HepG2 (cell line): ENCODE results near the gene RAE1. TPM values are rescaled to one million over a fixed set of nuclear protein-coding genes. Genes with fewer than 3 reads are reported as not detected.

ENCODE experiments used
- ADNP ChIP-seq: sonication (generic); formaldehyde crosslinking; IDR thresholded peaks from 2 replicates; pipeline ENCODE4 v1.4.0; 2020; ENCODE audit warnings: missing genetic modification reagents
- CEBPB ChIP-seq: IDR thresholded peaks from 2 replicates; pipeline ENCODE4 v1.6.1; 2011; ENCODE audit warnings: low read depth, low read length, improper control_type of control experiment, borderline replicate concordance
- EZH2 ChIP-seq: conservative IDR thresholded peaks from 2 replicates; pipeline ENCODE4 v1.6.1; 2012; ENCODE audit warnings: mild to moderate bottlenecking, low read depth, low read length, moderate library complexity
- GABPA ChIP-seq, 2 experiments: IDR thresholded peaks; 2 replicates each; pipeline ENCODE4 v1.6.1; 2011 to 2016; ENCODE audit warnings: low read depth in 2 of 2, low read length in 1 of 2, missing biosample characterization in 1 of 2, missing genetic modification characterization in 1 of 2
- GABPB1 ChIP-seq: IDR thresholded peaks from 2 replicates; pipeline ENCODE4 v1.6.1; 2016; ENCODE audit warnings: mild to moderate bottlenecking, missing genetic modification reagents, moderate library complexity, missing compliant biosample characterization
- HMGA1 ChIP-seq: sonication (generic); formaldehyde crosslinking; conservative IDR thresholded peaks from 2 replicates; pipeline ENCODE4 v1.4.0; 2020; ENCODE audit warnings: missing genetic modification reagents
- KLF16 ChIP-seq, 2 experiments: sonication (generic) in 1 of 2; formaldehyde crosslinking in 1 of 2; IDR thresholded peaks; 2 replicates each; pipeline versions ENCODE4 v1.6.1 to v1.8.0; 2016 to 2023; ENCODE audit warnings: missing genetic modification reagents in 2 of 2, missing compliant biosample characterization in 1 of 2
- LCORL ChIP-seq, 2 experiments: fragments of 450-650 bp in 1 of 2; sonication (generic) in 1 of 2; formaldehyde crosslinking in 1 of 2; IDR thresholded peaks; 2 replicates each; pipeline versions ENCODE4 v1.5.0 to v1.6.1; 2017 to 2020; ENCODE audit warnings: antibody characterized with exemption in 1 of 2, missing genetic modification reagents in 1 of 2
- MTA1 ChIP-seq: sonication (generic); formaldehyde crosslinking; IDR thresholded peaks from 2 replicates; pipeline ENCODE4 v1.4.0; 2020; ENCODE audit warnings: missing genetic modification reagents, mild to moderate bottlenecking, borderline replicate concordance
- NR2F1 ChIP-seq, 2 experiments: fragments of 450-650 bp in 1 of 2; formaldehyde crosslinking in 1 of 2; IDR thresholded peaks; 2 replicates each; pipeline versions ENCODE4 v1.5.0 to v1.6.1; 2016 to 2020; ENCODE audit warnings: mild to moderate bottlenecking in 1 of 2, missing compliant biosample characterization in 1 of 2, missing genetic modification reagents in 1 of 2, moderate library complexity in 1 of 2
- PRPF4 ChIP-seq: fragments of 200-400 bp; formaldehyde crosslinking; IDR thresholded peaks from 2 replicates; pipeline ENCODE4 v1.6.1; 2016; ENCODE audit warnings: low read length, low read depth; ENCODE audit not compliant: poor library complexity, severe bottlenecking
- SETDB1 ChIP-seq: sonication (generic); formaldehyde crosslinking; IDR thresholded peaks from 2 replicates; pipeline ENCODE4 v1.5.1; 2020; ENCODE audit warnings: missing genetic modification reagents, mild to moderate bottlenecking, borderline replicate concordance
- SP2 ChIP-seq: sonication (generic); formaldehyde crosslinking; IDR thresholded peaks from 2 replicates; pipeline ENCODE4 v1.5.1; 2020; ENCODE audit warnings: mild to moderate bottlenecking, missing genetic modification reagents
- STAG1 ChIP-seq: sonication (generic); formaldehyde crosslinking; IDR thresholded peaks from 2 replicates; pipeline ENCODE4 v1.4.0; 2020; ENCODE audit warnings: missing genetic modification reagents
- TBP ChIP-seq: sonication (generic); formaldehyde crosslinking; IDR thresholded peaks from 2 replicates; pipeline ENCODE4 v1.5.0; 2020; ENCODE audit warnings: missing genetic modification reagents
- ZFP82 ChIP-seq: sonication (generic); formaldehyde crosslinking; IDR thresholded peaks from 2 replicates; pipeline ENCODE4 v1.5.1; 2020; ENCODE audit warnings: mild to moderate bottlenecking, missing genetic modification reagents, borderline replicate concordance
- ZHX2 ChIP-seq, 2 experiments: sonication (generic) in 1 of 2; formaldehyde crosslinking in 1 of 2; IDR thresholded peaks; 2 replicates each; pipeline versions ENCODE4 v1.6.1 to v1.9.0; 2014 to 2022; ENCODE audit warnings: antibody characterized with exemption in 1 of 2, borderline replicate concordance in 1 of 2, inconsistent platforms in 1 of 2, low read depth in 1 of 2, missing genetic modification reagents in 1 of 2
- ZNF556 ChIP-seq: sonication (generic); formaldehyde crosslinking; IDR thresholded peaks from 2 replicates; pipeline ENCODE4 v1.4.0; 2020; ENCODE audit warnings: mild to moderate bottlenecking, missing genetic modification reagents, borderline replicate concordance
- polyA plus RNA-seq, 8 experiments: library from polyadenylated mRNA; depleted of rRNA in 3 of 8; stranded (reverse) in 7 of 8; unstranded in 1 of 8; fragments of >200 nt; fragmentation: Illumina TruSeq in 4 of 8; extraction: Trizol in 4 of 8; gene quantifications; 2 replicates each; pipeline versions ENCODE4 v1.2.1 to v1.2.3, GENCODE V29; 2011 to 2016; ENCODE audit warnings: low read depth in 4 of 8, missing spikeins in 1 of 8, mixed read lengths in 1 of 8; ENCODE audit not compliant: insufficient read depth in 1 of 8
- total RNA-seq, 5 experiments: library from RNA; depleted of rRNA; stranded (reverse); fragments of >200 nt; fragmentation: Illumina TruSeq; extraction: Trizol; gene quantifications; 2 replicates each; pipeline ENCODE4 v1.2.3, GENCODE V29; 2016; ENCODE audit warnings: low read depth in 1 of 5
- TF ChIP-seq, protein P1 (sequence below): sonication (generic); formaldehyde crosslinking; IDR thresholded peaks from 2 replicates; pipeline ENCODE4 v1.8.0; 2022; ENCODE audit warnings: missing genetic modification reagents, low read depth, mild to moderate bottlenecking, borderline replicate concordance
- TF ChIP-seq, protein P2 (sequence below): IDR thresholded peaks from 2 replicates; pipeline ENCODE4 v1.6.1; 2016; ENCODE audit warnings: missing genetic modification reagents, missing compliant biosample characterization
- TF ChIP-seq, protein P3 (sequence below): sonication (generic); formaldehyde crosslinking; IDR thresholded peaks from 2 replicates; pipeline ENCODE4 v1.4.0; 2020; ENCODE audit warnings: mild to moderate bottlenecking, missing genetic modification reagents

Gene RAE1
- total and polyA plus RNA-seq, 2 of the 13 experiments (the other 11 are each of a cell fraction or from before 2014, with no cell fraction given), result 36.1 to 72.9 TPM

- TF ChIP-seq ZHX2 (IDR thresholded peaks at IDR 0.05; ENCODE audit: low read depth), result peak; percentile 80; the same call in 1 of the 2 replicates
- no peak for TF ChIP-seq ZHX2 (CRISPR knock-in tag; IDR thresholded peaks at IDR 0.05; ENCODE audit: borderline replicate concordance)
- TF ChIP-seq SETDB1 (CRISPR knock-in tag), result 0 out of 2 replicates have a peak, but pooled peaks have one; percentile 2
- TF ChIP-seq GABPA (IDR thresholded peaks at IDR 0.05; ENCODE audit: low read depth, low read length), result peak; percentile 92
- TF ChIP-seq GABPA (CRISPR knock-in tag; IDR thresholded peaks at IDR 0.05; ENCODE audit: low read depth), result peak; percentile 95
- TF ChIP-seq NR2F1 (CRISPR knock-in tag; IDR thresholded peaks at IDR 0.05), result no peak; a peak in 1 of 4 replicates
- TF ChIP-seq GABPB1 (CRISPR knock-in tag), result peak; percentile 97
- peak; percentile 93 for TF ChIP-seq ZNF556 (CRISPR knock-in tag)
- TF ChIP-seq, protein P1, sequence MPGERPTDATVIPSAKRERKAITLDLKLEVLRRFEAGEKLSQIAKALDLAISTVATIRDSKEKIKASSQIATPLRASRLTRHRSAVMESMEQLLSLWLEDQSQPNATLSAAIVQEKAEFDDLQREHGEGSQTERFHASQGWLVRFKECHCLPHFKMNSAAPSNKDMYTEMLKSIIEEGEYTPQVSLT (CRISPR knock-in tag), result no peak
- peak; percentile 93; the same call in 1 of the 2 replicates for TF ChIP-seq MTA1 (CRISPR knock-in tag)
- TF ChIP-seq, protein P2, sequence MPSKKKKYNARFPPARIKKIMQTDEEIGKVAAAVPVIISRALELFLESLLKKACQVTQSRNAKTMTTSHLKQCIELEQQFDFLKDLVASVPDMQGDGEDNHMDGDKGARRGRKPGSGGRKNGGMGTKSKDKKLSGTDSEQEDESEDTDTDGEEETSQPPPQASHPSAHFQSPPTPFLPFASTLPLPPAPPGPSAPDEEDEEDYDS (CRISPR knock-in tag), result peak; percentile 63; the same call in 1 of the 2 replicates
- TF ChIP-seq, protein P3, sequence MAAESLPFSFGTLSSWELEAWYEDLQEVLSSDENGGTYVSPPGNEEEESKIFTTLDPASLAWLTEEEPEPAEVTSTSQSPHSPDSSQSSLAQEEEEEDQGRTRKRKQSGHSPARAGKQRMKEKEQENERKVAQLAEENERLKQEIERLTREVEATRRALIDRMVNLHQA (CRISPR knock-in tag), result no peak
- TF ChIP-seq ZFP82 (CRISPR knock-in tag), result peak; percentile 78; the same call in 1 of the 2 replicates
- no peak for TF ChIP-seq ADNP (CRISPR knock-in tag)
- 0 out of 2 replicates have a peak, but pooled peaks have one; percentile 20 for TF ChIP-seq LCORL (IDR thresholded peaks at IDR 0.05)
- peak; percentile 70 for TF ChIP-seq LCORL (CRISPR knock-in tag; IDR thresholded peaks at IDR 0.05)
- TF ChIP-seq CEBPB, result no peak
- TF ChIP-seq TBP (CRISPR knock-in tag), result no peak
- TF ChIP-seq STAG1 (CRISPR knock-in tag), result no peak
- TF ChIP-seq EZH2, result no peak
- no peak for TF ChIP-seq HMGA1
- TF ChIP-seq PRPF4, result no peak
- peak in 1 of 2 experiments; percentile 83; a peak in 2 of 4 replicates for TF ChIP-seq KLF16 (CRISPR knock-in tag; IDR thresholded peaks at IDR 0.05)
- peak; percentile 33; the same call in 1 of the 2 replicates for TF ChIP-seq SP2 (CRISPR knock-in tag)
These were observed at the start of gene RAE1 (continued) for GRCh38 chr20:57351042-57351783.
